DMS53 treated with DMSO at 0.1 percent for 48 hours (cell line): ENCODE data around the gene INSM1.

Experiments used
- DNase-seq: peaks from one replicate; lab custom pipeline; 2025; ENCODE audit not compliant: unreplicated experiment; lab: John Stamatoyannopoulos, UW

The INSM1 gene

DNA sequence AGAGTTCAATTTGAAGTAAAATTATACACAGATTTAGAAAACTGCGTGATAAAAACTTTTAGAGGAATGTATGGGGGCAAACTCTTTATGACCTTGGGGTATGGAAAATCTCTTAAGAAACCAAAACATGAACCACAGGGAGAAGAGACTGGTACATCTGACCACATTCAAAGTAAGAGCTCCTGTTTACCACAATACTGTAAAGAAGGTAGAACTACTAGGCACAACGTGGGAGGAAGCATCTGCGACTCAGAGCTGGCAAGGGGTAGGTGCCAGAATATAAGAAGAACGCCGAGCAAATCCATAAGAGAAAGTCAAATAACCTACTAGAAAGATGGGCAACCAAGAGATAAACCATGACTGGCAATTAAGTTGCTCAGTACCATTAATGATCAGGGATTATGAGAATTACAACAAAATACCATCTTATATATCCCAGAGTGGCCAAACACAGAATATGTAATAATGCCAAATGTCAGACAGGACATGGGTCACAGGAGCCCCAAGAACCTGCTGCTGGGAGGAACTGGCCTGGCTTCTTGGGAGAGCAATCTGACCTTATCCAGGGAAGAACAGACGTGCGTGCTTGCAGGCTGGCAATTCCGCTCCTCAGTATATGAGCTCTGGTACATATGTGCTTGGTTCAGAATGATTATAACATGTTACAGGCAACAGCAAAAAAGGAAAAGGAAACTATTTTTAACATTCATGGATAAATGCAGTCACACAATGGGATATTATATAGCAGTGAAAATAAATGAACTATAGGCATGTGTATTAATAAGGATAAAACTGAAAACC is 50.2 kb downstream of the INSM1 start:
- no peak for DNase-seq
